Heart left ventricle (tissue), 16 donors: ENCODE results near the gene HCN2. TPM values are rescaled to one million over a fixed set of nuclear protein-coding genes. Genes with fewer than 3 reads are reported as not detected.

Source experiments
- ATAC-seq, 4 donors: fragments of 200-7000 bp; cut with Tn5 transposase; one replicate each; pipeline ENCODE4 v1.9.1; 2020 to 2022; ENCODE audit warnings: moderate library complexity in 4 of 4, mild to moderate bottlenecking in 3 of 4, moderate number of reproducible peaks in 1 of 4
- DNase-seq, 5 donors: peaks; one replicate each; pipeline ENCODE4 v3.0.0-alpha.2; 2020
- H3K27ac ChIP-seq, 12 donors: fragments of 200-600 bp; sonication (generic) in 4 of 12; one replicate each; pipeline versions ENCODE4 v1.5.0 to v1.8.0; 2016 to 2022; ENCODE audit warnings: mild to moderate bottlenecking in 2 of 12
- H3K27me3 ChIP-seq, 9 donors: fragments of 200-600 bp; sonication (generic) in 2 of 9; one replicate each; pipeline versions ENCODE4 v1.5.1 to v1.8.0; 2016 to 2022; ENCODE audit warnings: mild to moderate bottlenecking in 3 of 9
- H3K36me3 ChIP-seq, 9 donors: fragments of 200-600 bp; sonication (generic) in 2 of 9; one replicate each; pipeline versions ENCODE4 v1.5.0 to v1.8.0; 2018 to 2022; ENCODE audit warnings: mild to moderate bottlenecking in 2 of 9
- H3K4me1 ChIP-seq, 12 donors: fragments of 200-600 bp; sonication (generic) in 4 of 12; one replicate each; pipeline versions ENCODE4 v1.5.0 to v1.8.0; 2016 to 2022; ENCODE audit warnings: mild to moderate bottlenecking in 3 of 12
- H3K4me3 ChIP-seq, 12 donors: fragments of 200-600 bp; sonication (generic) in 4 of 12; one replicate each; pipeline versions ENCODE4 v1.5.0 to v1.8.0; 2017 to 2022; ENCODE audit warnings: mild to moderate bottlenecking in 9 of 12, moderate library complexity in 4 of 12
- H3K9me3 ChIP-seq, 12 donors: fragments of 200-600 bp; sonication (generic) in 4 of 12; one replicate each; pipeline versions ENCODE4 v1.5.0 to v1.8.0; 2016 to 2022; ENCODE audit warnings: mild to moderate bottlenecking in 1 of 12
- POLR2A ChIP-seq, 2 donors: fragments of 450-650 bp; IDR thresholded peaks; one replicate each; pipeline ENCODE4 v1.6.1; 2017; ENCODE audit warnings: antibody characterized with exemption in 2 of 2, mild to moderate bottlenecking in 2 of 2, moderate library complexity in 2 of 2
- WGBS, 4 donors: extraction: QIAGEN DNeasy Blood & Tissue Kit in 2 of 4; methylation state at CpG; one replicate each; pipeline versions ENCODE4 v1.1.5 to v1.1.7; 2013 to 2018; 5-methylcytosine and 5-hydroxymethylcytosine counted together
- intact Hi-C, 10 donors: fragments of 100-400 bp; cut with DNase I; formaldehyde crosslinking; loops; one replicate each; pipeline versions ENCODE4 v1.11.1 to v1.14.2; 2022
- polyA plus RNA-seq, 2 donors: library from polyadenylated mRNA; stranded (reverse); fragments of 200-250 nt; gene quantifications; one replicate each; pipeline ENCODE4 v1.2.3, GENCODE V29; 2013
- total RNA-seq, 9 donors: library from RNA; depleted of rRNA in 2 of 9; stranded (reverse); fragments of >200 nt in 2 of 9; fragmentation: NEBNext Ultra II Directional in 3 of 9; extraction: Animal tissue kit (Norgen Biotek cat#: 25700) in 3 of 9; gene quantifications; one replicate each; pipeline versions ENCODE4 v1.1.0 to v1.2.4, GENCODE V29; 2016 to 2023
- TF ChIP-seq, protein P1 (sequence below), 12 donors: fragments of 200-600 bp; sonication (generic) in 4 of 12; IDR thresholded peaks; one replicate each; pipeline versions ENCODE4 v1.5.0 to v1.8.0; 2018 to 2022; ENCODE audit warnings: antibody characterized with exemption in 12 of 12, mild to moderate bottlenecking in 5 of 12
- donor health status: ischemic (EF 13 %, LVEDD 7.1; RV severe dilation, severe dysfunction).
- donor health status: healthy with polysubstance abuse.
- donor health status: DM: no; HTN: yes; CAD: no.
- donor health status: DM: no; HTN: no; CAD: no.
- donor health status: ischemic (EF 25% LVEDD 6.9; RV normal size, moderate dysfunction).
- donor health status: ischemic (EF 25% LVEDD 5.7; RV mildly dilated, moderate dysfunction).
- donor health status: healthy.
- donor health status: DM: yes; HTN: yes; CAD: no.
- donor health status: ischemic (EF 35%, LVEDD 5.7; RV mildly dilated, moderate dysfunction).
- donor health status: nonischemic (EF 11% LVEDD 7.7; RV severe dilation, severe dysfunction).
- donor health status: DM: yes; HTN: yes; CAD: no.
- donor health status: PGD.
- donor health status: ischemic (EF 29% LVEDD 5.4; RV normal size, mild dysfunction).
- donor health status: nonischemic (EF 23%, LVEDD 6.1; RV moderate dilation, normal function).

HCN2 gene
- total and polyA plus RNA-seq, 11 donors: 4.1 to 27.4 (median 15.4) TPM

DNA sequence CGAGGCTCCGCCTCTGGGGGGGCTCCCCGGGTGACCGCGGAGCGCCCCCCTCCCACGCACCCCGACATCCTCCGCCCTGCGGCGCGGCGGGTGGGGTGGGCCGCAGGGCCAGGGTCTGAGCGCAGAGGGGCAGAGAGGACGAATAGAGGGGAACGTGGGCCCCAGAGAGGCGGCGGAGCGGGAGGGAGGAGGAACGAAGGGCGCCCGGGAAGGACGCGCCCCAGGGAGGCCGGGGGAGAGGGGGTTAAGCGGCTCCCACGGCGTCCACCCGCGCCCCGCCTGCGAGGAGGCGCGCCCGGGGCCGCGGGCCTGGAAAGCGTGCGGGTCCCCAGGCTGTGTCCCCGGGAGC lies 1.0 kb downstream of the HCN2 start:
- intact Hi-C loops: loop anchor here in 1 of 10 donors (10.0 kb wide), 1 partner anchor 64 kb away; no protein-coding TSS in a partner anchor
- no peak for ATAC-seq
- TF ChIP-seq POLR2A (IDR thresholded peaks at IDR 0.05): no peak
- TF ChIP-seq, protein P1, sequence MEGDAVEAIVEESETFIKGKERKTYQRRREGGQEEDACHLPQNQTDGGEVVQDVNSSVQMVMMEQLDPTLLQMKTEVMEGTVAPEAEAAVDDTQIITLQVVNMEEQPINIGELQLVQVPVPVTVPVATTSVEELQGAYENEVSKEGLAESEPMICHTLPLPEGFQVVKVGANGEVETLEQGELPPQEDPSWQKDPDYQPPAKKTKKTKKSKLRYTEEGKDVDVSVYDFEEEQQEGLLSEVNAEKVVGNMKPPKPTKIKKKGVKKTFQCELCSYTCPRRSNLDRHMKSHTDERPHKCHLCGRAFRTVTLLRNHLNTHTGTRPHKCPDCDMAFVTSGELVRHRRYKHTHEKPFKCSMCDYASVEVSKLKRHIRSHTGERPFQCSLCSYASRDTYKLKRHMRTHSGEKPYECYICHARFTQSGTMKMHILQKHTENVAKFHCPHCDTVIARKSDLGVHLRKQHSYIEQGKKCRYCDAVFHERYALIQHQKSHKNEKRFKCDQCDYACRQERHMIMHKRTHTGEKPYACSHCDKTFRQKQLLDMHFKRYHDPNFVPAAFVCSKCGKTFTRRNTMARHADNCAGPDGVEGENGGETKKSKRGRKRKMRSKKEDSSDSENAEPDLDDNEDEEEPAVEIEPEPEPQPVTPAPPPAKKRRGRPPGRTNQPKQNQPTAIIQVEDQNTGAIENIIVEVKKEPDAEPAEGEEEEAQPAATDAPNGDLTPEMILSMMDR (IDR thresholded peaks at IDR 0.05): no peak

DNA sequence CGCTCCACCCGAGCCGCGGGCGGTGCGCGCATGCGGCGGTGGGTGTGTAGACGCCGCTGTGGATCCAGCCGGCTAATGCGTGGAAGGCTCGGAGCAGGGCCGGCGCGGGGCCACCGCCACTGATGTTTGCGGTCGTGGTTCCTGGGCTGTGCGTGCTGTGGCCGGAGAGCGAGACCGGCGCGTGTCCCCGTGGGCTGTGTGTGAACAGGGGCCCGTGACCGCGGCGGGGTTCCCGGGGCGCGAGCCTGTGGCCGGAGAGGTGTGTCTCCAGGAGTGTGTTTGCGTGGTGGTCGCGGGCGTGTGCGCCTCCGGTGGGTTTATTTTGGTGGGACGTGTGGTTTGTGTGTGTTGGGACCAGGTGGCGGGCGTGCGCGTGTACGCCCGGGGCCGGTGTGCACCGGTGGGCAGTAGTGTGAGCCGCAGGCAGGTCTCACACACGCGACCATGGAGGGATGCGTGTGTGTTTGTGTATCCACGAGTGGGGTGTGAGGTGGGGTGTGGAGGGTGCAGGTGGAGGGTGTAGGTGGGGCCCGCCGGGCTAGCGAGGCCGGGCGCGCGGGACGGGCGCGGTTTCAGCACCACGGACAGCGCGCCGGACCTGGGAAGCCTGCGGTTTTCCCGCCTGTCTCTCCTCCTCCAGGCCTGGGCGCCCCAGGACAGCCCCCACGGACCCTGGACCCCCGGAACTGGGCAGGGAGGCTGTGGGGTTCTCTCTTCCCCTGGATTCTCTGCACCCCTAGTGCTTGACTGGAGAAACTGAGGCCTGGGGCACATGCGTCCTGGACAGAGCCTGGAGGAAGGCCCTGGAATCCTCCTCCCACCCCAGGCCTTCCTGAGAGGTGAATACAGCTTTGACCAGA lies 1.6 kb downstream of the HCN2 start:
- H3K27me3 ChIP-seq: peaks cover 15 to 51% (median 29%) of the 10 kb centered on the region in 9 donors
- H3K36me3 ChIP-seq: no peaks in the 10 kb centered on the region
- H3K27ac ChIP-seq: no peak overlapping the region
- peaks cover 0 to 29% (median 16%) of the 10 kb centered on the region in 12 donors for H3K4me1 ChIP-seq
- 29 to 35% (median 33%) methylated on average over 45 to 75 of the region's 75 CpGs for WGBS, 4 donors
- ATAC-seq: peak in 3 of 4 donors; percentile 19 to 38 (median 32)
- no peak for TF ChIP-seq POLR2A (IDR thresholded peaks at IDR 0.05)
- TF ChIP-seq, protein P1 (IDR thresholded peaks at IDR 0.05): no peak
- peak in 1 of 5 donors; percentile 67 for DNase-seq
- no peaks in the 10 kb centered on the region for H3K9me3 ChIP-seq
- intact Hi-C loops: loop anchor here in 1 of 10 donors (10.0 kb wide), 1 partner anchor 63 kb away; no protein-coding TSS in a partner anchor
- H3K4me3 ChIP-seq: peak overlapping the region in 9 of 12 donors; percentile 8 to 44 (median 28)

More for the DNA sequence above, 1.0 kb downstream of the HCN2 start:
- DNase-seq: no peak
- peaks cover 15 to 51% (median 29%) of the 10 kb centered on the region in 9 donors for H3K27me3 ChIP-seq
- H3K36me3 ChIP-seq: no peaks in the 10 kb centered on the region
- whole genome bisulfite sequencing, 4 donors: 3 to 9% (median 7%) methylated on average over 17 to 41 of the region's 41 CpGs
- no peaks in the 10 kb centered on the region for H3K9me3 ChIP-seq
- no peak overlapping the region for H3K27ac ChIP-seq
- H3K4me3 ChIP-seq: peak overlapping the region in 11 of 12 donors; percentile 8 to 44 (median 25)
- H3K4me1 ChIP-seq: peaks cover 0 to 29% (median 16%) of the 10 kb centered on the region in 12 donors

DNA sequence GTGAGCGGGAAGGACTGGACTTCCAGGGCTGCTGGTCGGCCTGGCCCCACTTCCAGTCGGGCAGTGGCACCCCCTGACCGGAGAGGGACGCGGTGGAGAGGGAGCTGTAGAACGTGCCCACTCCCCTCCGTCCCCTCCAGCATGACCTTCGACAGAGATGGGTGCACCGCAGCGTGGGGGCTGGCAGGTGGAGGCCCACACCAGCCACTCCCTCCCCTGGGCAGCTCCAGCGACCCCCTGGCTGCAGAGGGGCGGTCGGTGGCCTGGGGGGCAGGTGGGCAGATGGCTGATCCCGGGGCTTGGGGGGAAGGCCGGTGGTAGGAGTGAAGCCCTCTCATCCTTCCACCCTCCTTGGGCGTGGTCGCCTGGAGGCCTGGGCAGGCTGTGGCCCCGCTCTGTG lies 2.4 kb downstream of the HCN2 start:
- H3K4me1 ChIP-seq: peaks cover 0 to 29% (median 16%) of the 10 kb centered on the region in 12 donors
- no peaks in the 10 kb centered on the region for H3K9me3 ChIP-seq
- TF ChIP-seq POLR2A (IDR thresholded peaks at IDR 0.05): no peak
- TF ChIP-seq, protein P1 (IDR thresholded peaks at IDR 0.05): no peak
- ATAC-seq (no peak), DNase-seq (peak in 1 of 5 donors; percentile 57)
- H3K27ac ChIP-seq: no peak overlapping the region
- H3K4me3 ChIP-seq: no peak overlapping the region
- intact Hi-C loops: loop anchor here in 1 of 10 donors (10.0 kb wide), 1 partner anchor 63 kb away; no protein-coding TSS in a partner anchor
- peaks cover 15 to 51% (median 29%) of the 10 kb centered on the region in 9 donors for H3K27me3 ChIP-seq
- H3K36me3 ChIP-seq: no peaks in the 10 kb centered on the region
- WGBS, 4 donors: 76 to 82% (median 80%) methylated on average over 8 to 19 of the region's 19 CpGs

DNA sequence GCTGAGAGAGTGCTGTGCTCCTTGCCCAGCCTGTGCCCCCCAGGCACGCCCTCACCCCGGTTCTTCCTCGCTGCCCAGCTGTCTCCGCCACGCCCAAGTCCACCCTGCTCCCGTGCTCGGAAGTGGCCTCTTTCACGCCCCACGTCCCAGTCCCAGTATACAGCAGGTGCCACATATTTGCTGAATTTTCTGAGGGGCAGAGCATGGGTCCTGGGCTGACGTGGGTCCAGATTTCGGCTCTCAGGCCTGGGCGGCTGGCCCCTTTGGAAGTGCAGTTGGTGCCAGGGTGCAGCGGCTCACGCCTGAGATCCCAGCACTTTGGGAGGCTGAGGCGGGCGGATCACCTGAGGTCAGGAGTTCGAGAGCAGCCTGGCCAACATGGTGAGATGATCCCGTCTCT lies 3.4 kb downstream of the HCN2 start:
- Histone ChIP-seq H3K27ac (no peak overlapping the region), H3K36me3 (no peaks in the 10 kb centered on the region), H3K4me1 (peaks cover 0 to 26% (median 13%) of the 10 kb centered on the region in 12 donors), H3K27me3 (peaks cover 15 to 44% (median 27%) of the 10 kb centered on the region in 9 donors), H3K9me3 (no peaks in the 10 kb centered on the region), H3K4me3 (no peak overlapping the region)
- TF ChIP-seq POLR2A (IDR thresholded peaks at IDR 0.05): no peak
- TF ChIP-seq, protein P1 (IDR thresholded peaks at IDR 0.05): no peak
- 83 to 88% (median 86%) methylated on average over 11 to 18 of the region's 18 CpGs for WGBS, 4 donors
- no peak for ATAC-seq
- DNase-seq: no peak
- intact Hi-C loops: loop anchor here in 1 of 10 donors (10.0 kb wide), 1 partner anchor 62 kb away; no protein-coding TSS in a partner anchor
